Fibroblast of lung (primary cell): ENCODE results near the gene TOPORS. TPM values are rescaled to one million over a fixed set of nuclear protein-coding genes. Genes with fewer than 3 reads are reported as not detected.
A peak's percentile ranks its signal among the peaks of the same experiment; 100 is the strongest.

ENCODE experiments used
- DNase-seq, 2 donors: peaks; one replicate each; pipeline versions ENCODE4 v3.0.0 to v3.0.0-alpha.2; 2010; ENCODE audit warnings: low read depth in 2 of 2
- H2AFZ ChIP-seq: 2 replicates; pipeline ENCODE4 v1.5.1; 2012; ENCODE audit warnings: low read length, control low read depth, inconsistent platforms
- H3K27ac ChIP-seq: 2 replicates; pipeline ENCODE4 v1.5.1; 2011; ENCODE audit warnings: low read length, control low read depth; ENCODE audit not compliant: insufficient read depth
- H3K27me3 ChIP-seq: 2 replicates; pipeline ENCODE4 v1.5.1; 2011; ENCODE audit warnings: mild to moderate bottlenecking, low read length; ENCODE audit not compliant: control insufficient read depth, insufficient read depth
- H3K36me3 ChIP-seq: 2 replicates; pipeline ENCODE4 v1.5.1; 2011; ENCODE audit warnings: low read length; ENCODE audit not compliant: control insufficient read depth, insufficient read depth
- H3K4me1 ChIP-seq: 2 replicates; pipeline ENCODE4 v1.5.1; 2011; ENCODE audit warnings: low read length; ENCODE audit not compliant: control insufficient read depth, insufficient read depth; ENCODE audit errors: extremely low read depth
- H3K4me2 ChIP-seq: 2 replicates; pipeline ENCODE4 v1.5.1; 2011; ENCODE audit warnings: low read length, control low read depth; ENCODE audit not compliant: insufficient read depth; ENCODE audit errors: extremely low read depth
- H3K4me3 ChIP-seq, 4 experiments: fragments of 200-600 bp in 1 of 4; sonication (generic) in 1 of 4; replicated peaks in 1 of 4; 2 replicates each; pipeline ENCODE4 v1.5.1; 2011 to 2016; ENCODE audit warnings: low read length in 4 of 4, low read depth in 3 of 4, mild to moderate bottlenecking in 3 of 4, control low read depth in 2 of 4, inconsistent platforms in 1 of 4, mixed read lengths in 1 of 4; ENCODE audit not compliant: insufficient read depth in 1 of 4; ENCODE audit errors: control extremely low read depth in 1 of 4
- H3K79me2 ChIP-seq: 2 replicates; pipeline ENCODE4 v1.5.1; 2012; ENCODE audit warnings: mild to moderate bottlenecking, low read length, inconsistent platforms; ENCODE audit not compliant: control insufficient read depth, insufficient read depth
- H3K9ac ChIP-seq: 2 replicates; pipeline ENCODE4 v1.5.1; 2011; ENCODE audit warnings: mild to moderate bottlenecking, low read length, control low read depth; ENCODE audit not compliant: insufficient read depth
- H3K9me3 ChIP-seq: 2 replicates; pipeline ENCODE4 v1.5.1; 2012; ENCODE audit warnings: low read depth, low read length; ENCODE audit not compliant: control insufficient read depth, insufficient read depth
- H4K20me1 ChIP-seq: 2 replicates; pipeline ENCODE4 v1.5.1; 2011; ENCODE audit warnings: low read length; ENCODE audit not compliant: control insufficient read depth, insufficient read depth; ENCODE audit errors: extremely low read depth
- CTCF ChIP-seq, 2 donors: IDR thresholded peaks in 1 of 2; conservative IDR thresholded peaks in 1 of 2; 1 replicate in 1 of 2; 2 replicates in 1 of 2; pipeline ENCODE4 v1.5.1; 2011 to 2012; ENCODE audit warnings: low read length in 2 of 2, control low read depth in 1 of 2, inconsistent platforms in 1 of 2, low read depth in 1 of 2, mild to moderate bottlenecking in 1 of 2
- EZH2 ChIP-seq: IDR thresholded peaks from 2 replicates; pipeline ENCODE4 v1.5.1; 2012; ENCODE audit warnings: low read length, control low read depth, mild to moderate bottlenecking; ENCODE audit errors: missing control alignments
- polyA plus RNA-seq, 2 donors: library from polyadenylated mRNA; depleted of rRNA in 1 of 2; stranded (reverse) in 1 of 2; unstranded in 1 of 2; fragments of >200 nt; gene quantifications; 2 replicates each; pipeline ENCODE4 v1.2.1, GENCODE V29; 2011 to 2012; ENCODE audit warnings: missing spikeins in 1 of 2
- total RNA-seq: library from RNA; depleted of rRNA; stranded (reverse); fragments of >200 nt; gene quantifications from 2 replicates; pipeline ENCODE4 v1.2.1, GENCODE V29; 2014

TOPORS gene
- total and polyA plus RNA-seq, 2 donors (not counting 1 experiment from before 2014, with no cell fraction given): 20.2 to 32.0 TPM

GRCh38 chr9:32581512-32582143 is 29.2 kb upstream of the TOPORS start:
- DNase-seq: peak; percentile 67 to 73
- Histone ChIP-seq H4K20me1 (no peaks in the 10 kb centered on the region), H3K9ac (no peak overlapping the region), H3K9me3 (no peaks in the 10 kb centered on the region), H2AFZ (no peak overlapping the region), H3K4me3 (no peak overlapping the region), H3K4me2 (no peak overlapping the region), H3K4me1 (no peaks in the 10 kb centered on the region), H3K27me3 (no peaks in the 10 kb centered on the region), H3K79me2 (no peaks in the 10 kb centered on the region), H3K36me3 (no peaks in the 10 kb centered on the region), H3K27ac (no peak overlapping the region)
- TF ChIP-seq EZH2 (no peak), CTCF (conservative IDR thresholded peaks at IDR 0.05 in 1 of 2, IDR thresholded peaks at IDR 0.05 in 1 of 2; ENCODE audit: low read depth in 1 of 2, low read length in 2 of 2) (peak; percentile 52 to 73)

GRCh38 chr9:32580631-32581300 is 28.4 kb upstream of the TOPORS start:
- no peak overlapping the region for H2AFZ ChIP-seq
- H3K9ac ChIP-seq: no peak overlapping the region
- H3K4me2 ChIP-seq: no peak overlapping the region
- no peaks in the 10 kb centered on the region for H3K4me1 ChIP-seq
- no peaks in the 10 kb centered on the region for H3K9me3 ChIP-seq
- H3K79me2 ChIP-seq: no peaks in the 10 kb centered on the region
- no peak for TF ChIP-seq EZH2
- TF ChIP-seq CTCF (conservative IDR thresholded peaks at IDR 0.05 in 1 of 2, IDR thresholded peaks at IDR 0.05 in 1 of 2; ENCODE audit: low read depth in 1 of 2, low read length in 2 of 2): peak in 1 of 2 donors; percentile 4
- H3K27me3 ChIP-seq: no peaks in the 10 kb centered on the region
- H3K27ac ChIP-seq: no peak overlapping the region
- no peaks in the 10 kb centered on the region for H4K20me1 ChIP-seq
- no peak for DNase-seq
- H3K36me3 ChIP-seq: no peaks in the 10 kb centered on the region
- H3K4me3 ChIP-seq: no peak overlapping the region

GRCh38 chr9:32579706-32580331 is 27.4 kb upstream of the TOPORS start:
- Histone ChIP-seq H3K9ac (no peak overlapping the region), H3K4me2 (peak overlapping the region; percentile 11), H3K9me3 (no peaks in the 10 kb centered on the region), H3K27ac (no peak overlapping the region), H3K79me2 (no peaks in the 10 kb centered on the region), H3K4me3 (no peak overlapping the region), H2AFZ (no peak overlapping the region), H3K4me1 (no peaks in the 10 kb centered on the region), H4K20me1 (no peaks in the 10 kb centered on the region), H3K27me3 (no peaks in the 10 kb centered on the region), H3K36me3 (no peaks in the 10 kb centered on the region)
- peak; percentile 20 to 72 for DNase-seq
- TF ChIP-seq EZH2 (no peak), CTCF (conservative IDR thresholded peaks at IDR 0.05 in 1 of 2, IDR thresholded peaks at IDR 0.05 in 1 of 2; ENCODE audit: low read depth in 1 of 2, low read length in 2 of 2) (peak; percentile 96 to 98)
